Renal cortex interstitium (tissue), 11 donors: ENCODE results near the gene METRN. TPM values are rescaled to one million over a fixed set of nuclear protein-coding genes. Genes with fewer than 3 reads are reported as not detected.
A peak's percentile ranks its signal among the peaks of the same experiment; 100 is the strongest.

Experiments
- DNase-seq, 11 donors: peaks; one replicate each; pipeline ENCODE4 v3.0.0-alpha.2; 2013; ENCODE audit warnings: low read depth in 9 of 11, low spot score in 4 of 11; ENCODE audit errors: extremely low read depth in 1 of 11
- polyA plus RNA-seq, 3 donors: library from polyadenylated mRNA; unstranded; fragments of 120-200 nt; gene quantifications; one replicate each; pipeline ENCODE4 v1.2.1, GENCODE V29; 2013; ENCODE audit not compliant: insufficient read length in 3 of 3

The METRN gene
- polyA plus RNA-seq, 3 donors: 4.0 to 15.4 (median 11.3) TPM

GRCh38 chr16:717450-718245 lies 2.7 kb downstream of the METRN start:
- DNase-seq: no peak

DNA sequence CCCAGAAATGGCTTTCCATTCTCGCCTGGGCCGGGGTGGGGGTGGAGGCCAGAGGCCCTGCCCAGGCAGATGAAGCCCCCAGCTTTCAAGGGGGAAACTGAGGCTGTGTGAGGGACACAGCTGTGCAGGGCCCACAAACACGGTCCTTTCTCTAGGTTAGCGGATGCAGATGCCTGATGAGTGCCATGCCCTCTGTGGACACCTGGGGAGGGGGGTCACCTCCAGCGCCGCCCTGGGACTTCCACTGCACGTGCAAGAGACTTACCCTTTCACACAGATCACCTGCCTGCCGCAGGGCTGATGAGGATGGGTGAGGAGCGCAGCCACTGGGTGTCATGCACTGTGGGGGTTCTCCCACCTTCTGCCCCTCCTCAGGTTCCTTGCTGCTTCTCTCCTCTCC lies 3.5 kb downstream of the METRN start:
- no peak for DNase-seq

DNA sequence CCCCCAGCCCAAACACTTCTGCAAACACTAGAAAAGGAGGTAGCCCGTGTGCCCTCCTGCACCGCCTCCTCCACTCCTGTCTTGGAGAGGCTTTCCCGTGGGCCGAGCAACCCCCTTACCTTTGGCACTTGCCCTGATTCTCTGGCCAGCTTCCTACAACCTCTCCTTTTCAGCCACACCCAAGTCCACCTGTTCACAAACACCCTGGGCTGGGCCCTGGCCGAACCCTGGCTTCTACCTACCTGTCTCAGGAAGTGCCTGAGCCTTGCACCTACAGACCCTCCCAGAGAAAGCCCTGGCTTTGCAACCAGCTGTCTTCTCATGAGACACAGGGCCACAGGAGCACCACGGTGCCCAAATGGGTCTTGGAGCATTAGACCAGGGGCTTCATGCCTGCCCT lies 4.0 kb downstream of the METRN start:
- no peak for DNase-seq

- no peak for DNase-seq
Measured at GRCh38 chr16:719815-720446, 5.0 kb downstream of the METRN start.

DNA sequence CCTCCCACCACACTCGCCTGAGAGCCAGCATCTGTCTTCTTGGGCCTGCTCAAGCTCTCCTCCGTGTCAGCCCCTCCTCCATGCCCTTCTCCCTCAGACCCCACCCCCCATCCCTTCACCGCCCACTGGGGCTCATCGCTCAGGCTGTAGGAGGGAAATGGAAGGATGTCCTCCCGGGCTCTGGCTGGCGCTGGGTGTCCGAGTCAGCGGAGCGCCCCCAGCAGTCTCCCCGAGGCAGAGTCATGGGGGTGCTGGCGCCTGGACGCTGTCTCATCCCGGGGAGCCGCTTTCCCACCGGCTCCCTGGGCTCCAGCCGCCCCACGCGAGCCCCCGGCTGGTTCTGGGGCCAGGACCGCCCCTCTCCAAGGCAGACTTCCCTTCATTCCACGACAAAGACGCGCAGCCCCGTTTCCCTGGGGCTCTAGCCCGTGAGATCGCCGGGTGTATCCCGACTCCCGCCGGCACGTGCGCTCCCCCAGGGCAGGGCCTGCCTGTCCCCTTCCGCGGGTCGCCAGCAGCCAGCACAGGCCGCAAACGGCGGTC lies 5.6 kb downstream of the METRN start:
- peak in 3 of 11 donors; percentile 56 to 68 (median 67) for DNase-seq

DNA sequence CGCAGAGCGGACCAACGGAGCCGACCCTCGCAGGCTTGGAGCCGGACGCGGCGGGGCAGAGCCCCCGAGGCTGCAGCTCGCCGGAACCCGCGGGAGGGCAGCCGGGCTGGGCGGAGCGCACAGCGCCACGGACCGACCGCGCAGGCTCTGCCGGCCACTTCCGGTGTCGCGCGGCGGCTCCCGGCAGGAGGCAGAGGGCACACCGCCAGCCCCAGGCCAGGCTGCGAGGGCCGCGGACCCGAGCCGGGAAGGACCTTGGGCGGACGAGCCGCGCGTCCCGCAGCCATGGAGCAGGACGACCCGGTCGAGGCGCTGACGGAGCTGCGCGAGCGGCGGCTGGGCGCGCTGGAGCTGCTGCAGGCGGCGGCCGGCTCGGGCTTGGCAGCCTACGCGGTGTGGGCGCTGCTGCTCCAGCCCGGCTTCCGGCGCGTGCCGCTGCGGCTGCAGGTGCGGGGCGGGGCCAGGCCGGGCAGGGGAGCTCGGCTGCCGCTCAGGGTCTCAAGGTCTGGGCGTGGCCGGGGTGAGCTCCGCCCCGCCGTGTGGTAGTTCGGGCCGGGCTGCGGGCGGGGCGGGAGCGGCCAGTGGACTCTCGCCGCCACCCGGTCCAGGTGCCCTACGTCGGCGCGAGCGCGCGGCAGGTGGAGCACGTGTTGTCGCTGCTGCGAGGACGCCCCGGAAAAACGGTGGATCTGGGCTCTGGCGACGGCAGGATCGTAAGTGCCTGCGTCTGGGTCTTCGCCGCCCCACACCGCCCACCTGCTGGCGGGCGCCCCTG lies 6.3 kb downstream of the METRN start, which contains the start of gene ANTKMT:
Gene ANTKMT, plus strand, starts transcription at position 157 of the 775 bp plus-strand sequence. Its CDS starts 129 bp downstream, at position 286.
- DNase-seq: peak in 6 of 11 donors; percentile 55 to 82 (median 74)

GRCh38 chr16:721765-722540 lies 7.0 kb downstream of the METRN start:
- no peak for DNase-seq

DNA sequence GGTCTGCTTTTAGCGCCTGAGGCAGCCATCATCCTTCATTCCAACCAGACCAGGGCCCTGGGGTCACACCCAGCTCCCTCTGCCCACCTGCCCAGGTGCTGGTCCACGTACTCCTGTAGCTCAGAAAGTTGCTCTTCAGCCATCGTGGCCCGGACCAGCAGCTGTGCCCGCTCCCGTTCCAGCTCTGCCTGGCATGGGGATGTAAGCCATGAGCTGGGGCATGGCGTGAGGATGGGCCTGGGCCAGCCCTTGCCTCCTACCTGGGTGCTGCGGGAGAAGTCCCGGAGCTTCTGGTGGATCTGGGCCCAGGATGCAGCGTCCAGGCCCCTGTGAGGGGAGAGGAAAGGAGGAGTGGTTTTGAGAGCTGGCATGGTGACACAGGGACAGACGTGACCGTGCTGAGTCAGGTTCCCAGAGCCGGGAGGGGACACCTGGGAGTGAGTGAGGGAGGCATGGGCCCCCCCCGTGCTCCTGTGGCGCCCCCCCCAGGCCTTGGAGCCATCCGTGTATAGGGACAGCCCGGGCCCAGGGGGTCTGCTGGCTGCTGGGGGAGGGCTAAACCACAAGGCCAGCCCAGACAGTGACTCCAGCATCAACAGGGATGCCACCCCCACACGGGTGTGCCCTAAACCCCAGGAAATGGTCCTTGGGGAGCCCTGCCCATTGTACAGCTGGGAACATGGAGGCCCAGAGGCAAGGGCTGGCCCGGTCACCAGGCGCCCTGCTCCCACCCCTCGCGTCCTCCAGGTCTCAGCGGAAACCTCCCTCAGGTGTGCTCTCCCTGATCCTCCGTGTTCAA lies 8.1 kb downstream of the METRN start:
- no peak for DNase-seq

- DNase-seq: no peak
Measured at GRCh38 chr16:723695-724094, 8.8 kb downstream of the METRN start.

- no peak for DNase-seq
Measured at GRCh38 chr16:724188-725040, 9.5 kb downstream of the METRN start.

DNA sequence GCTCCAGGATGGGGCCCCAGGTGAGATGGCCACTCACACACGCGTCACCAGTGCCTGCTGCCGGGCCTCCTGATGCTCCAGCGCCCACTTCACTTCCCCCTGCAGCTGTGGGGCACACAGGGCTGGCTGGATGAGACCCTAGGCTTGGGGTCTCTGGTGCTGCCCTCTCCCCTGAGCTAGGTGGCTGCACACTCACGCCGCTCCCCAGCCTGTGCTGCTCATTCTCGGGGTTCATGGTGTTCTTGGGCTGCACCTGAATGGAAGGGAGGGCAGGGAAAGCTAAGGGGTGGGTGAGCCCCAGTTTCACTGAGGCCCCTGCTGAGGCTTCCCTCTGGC lies 10.1 kb downstream of the METRN start:
- no peak for DNase-seq

DNA sequence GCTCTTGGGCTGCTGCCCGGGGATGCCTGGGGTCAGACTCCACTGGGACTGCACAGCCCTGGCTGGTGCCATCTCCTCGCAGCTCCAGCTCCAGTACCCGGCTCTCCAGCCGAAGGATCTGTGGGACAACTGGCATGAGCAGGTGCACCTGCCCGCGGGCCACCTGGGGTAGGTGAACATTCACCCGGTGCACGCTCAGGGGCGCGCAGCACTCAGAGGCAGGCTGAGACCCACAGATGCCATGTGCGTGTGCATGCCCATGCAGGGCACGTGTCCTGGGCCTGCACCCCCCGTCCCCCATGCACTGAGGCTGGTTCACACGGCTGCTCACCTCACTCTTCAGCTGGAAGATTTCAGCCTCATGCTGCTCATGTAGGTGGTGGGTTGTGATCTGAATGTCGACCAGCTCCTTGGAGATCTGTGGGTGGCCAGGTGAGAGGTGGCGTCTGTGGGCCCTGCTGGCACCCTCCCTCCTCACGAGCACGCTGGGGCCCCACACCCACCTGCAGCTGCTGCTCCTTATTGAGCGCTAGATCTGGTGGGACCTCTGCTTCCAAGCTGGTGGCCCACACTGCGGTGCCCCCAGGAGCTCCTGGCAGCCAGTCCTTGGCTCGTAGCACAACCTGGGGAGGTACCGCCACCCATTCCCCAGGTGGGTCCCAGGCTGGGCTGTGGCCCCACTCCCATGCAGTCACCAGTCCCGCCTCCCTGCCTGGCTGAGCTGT lies 10.7 kb downstream of the METRN start:
- no peak for DNase-seq

- DNase-seq: no peak
Measured at GRCh38 chr16:726188-726437, 11.2 kb downstream of the METRN start.

GRCh38 chr16:726438-727290 lies 11.7 kb downstream of the METRN start, which contains the start of the genes CCDC78 and HAGHL:
CCDC78 (minus strand) TSS chr16:726443; CDS start chr16:726367, 76 bp downstream.
HAGHL (plus strand) TSS chr16:727106; CDS start chr16:727510, 404 bp downstream.
- DNase-seq: no peak

GRCh38 chr16:727291-727977 lies 12.5 kb downstream of the METRN start:
- no peak for DNase-seq
